ENCODE data around the gene ASIC5.
"Not testable (repeated sequence)": the region's sequence is repeated elsewhere in the genome, so short reads cannot be mapped to it uniquely, and the experiment has no call there.

Gene ASIC5

DNA sequence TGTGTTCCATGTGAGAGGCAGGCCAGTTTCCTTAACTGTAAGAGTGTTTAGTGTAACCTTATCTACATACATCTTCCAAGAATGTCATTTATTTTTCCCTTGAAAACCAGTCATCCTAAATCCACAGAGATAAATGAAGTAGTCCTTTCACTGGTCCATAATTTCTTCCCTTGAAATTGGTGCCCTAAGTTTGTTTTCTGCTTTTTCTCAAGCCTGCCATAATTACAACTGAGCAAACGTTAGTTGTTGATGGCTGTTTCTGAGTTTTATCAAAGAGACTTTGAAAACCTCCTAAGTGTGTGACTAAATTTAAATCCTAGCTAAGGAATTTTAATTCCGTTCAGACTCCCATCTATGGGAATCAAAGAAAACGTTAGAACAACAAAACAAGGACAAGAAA, 33.8 kb upstream of the ASIC5 start:
- H3K4me1 ChIP-seq (ENCODE audit: insufficient read depth, low read length) = peaks cover 6% of the 10 kb centered on the region; the same call in 1 of the 2 replicates
- no peak overlapping the region for H3K27ac ChIP-seq (ENCODE audit: low read length)
- H3K4me3 ChIP-seq (ENCODE audit: low read length) = no peak overlapping the region
- H3K9me3 ChIP-seq (ENCODE audit: insufficient read depth, low read depth, low read length) = no peaks in the 10 kb centered on the region; the same call in 1 of the 2 replicates
- H3K36me3 ChIP-seq (ENCODE audit: insufficient read depth, low read depth, low read length) = no peaks in the 10 kb centered on the region
- H3K9ac ChIP-seq (ENCODE audit: low read depth, low read length) = no peak overlapping the region
- no peaks in the 10 kb centered on the region for H3K27me3 ChIP-seq (ENCODE audit: insufficient read depth, low read length)

GRCh38 chr4:155898371-155898770, 32.3 kb upstream of the ASIC5 start:
- not testable (repeated sequence) for H3K9me3 ChIP-seq (ENCODE audit: insufficient read depth, low read depth, low read length); H3K9ac ChIP-seq (ENCODE audit: low read depth, low read length); H3K4me1 ChIP-seq (ENCODE audit: insufficient read depth, low read length); H3K27ac ChIP-seq (ENCODE audit: low read length); H3K36me3 ChIP-seq (ENCODE audit: insufficient read depth, low read depth, low read length); H3K4me3 ChIP-seq (ENCODE audit: low read length); H3K27me3 ChIP-seq (ENCODE audit: insufficient read depth, low read length)

DNA sequence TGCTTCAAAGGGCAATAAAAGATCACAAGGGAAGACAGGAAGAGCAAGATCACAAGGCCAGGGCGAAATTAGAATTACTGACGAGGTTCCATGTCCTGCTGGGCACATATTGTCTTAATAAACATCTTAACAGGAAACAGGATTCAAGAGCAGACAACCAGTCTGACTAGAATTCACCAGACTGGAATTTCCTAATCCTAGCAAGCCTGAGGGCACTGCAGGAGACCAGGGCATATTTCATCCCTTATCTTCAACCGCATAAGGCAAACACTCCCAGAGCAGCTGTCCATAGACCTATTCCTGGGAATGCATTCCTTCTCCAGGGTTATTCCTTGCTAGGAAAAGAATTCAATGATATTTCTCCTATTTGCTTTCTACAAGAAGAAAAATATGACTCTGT, 25.0 kb upstream of the ASIC5 start:
- Histone ChIP-seq H3K4me3 (ENCODE audit: low read length) (no peak overlapping the region), H3K4me1 (ENCODE audit: insufficient read depth, low read length) (no peaks in the 10 kb centered on the region), H3K36me3 (ENCODE audit: insufficient read depth, low read depth, low read length) (no peaks in the 10 kb centered on the region), H3K9me3 (ENCODE audit: insufficient read depth, low read depth, low read length) (peaks cover 5% of the 10 kb centered on the region; the same call in 1 of the 2 replicates), H3K27me3 (ENCODE audit: insufficient read depth, low read length) (no peaks in the 10 kb centered on the region), H3K27ac (ENCODE audit: low read length) (no peak overlapping the region), H3K9ac (ENCODE audit: low read depth, low read length) (no peak overlapping the region)

- H3K27ac ChIP-seq (ENCODE audit: low read length) = no peak overlapping the region
Measured at GRCh38 chr4:155889946-155890345, 23.9 kb upstream of the ASIC5 start.

GRCh38 chr4:155889031-155889793, 23.1 kb upstream of the ASIC5 start:
- no peak overlapping the region for H3K27ac ChIP-seq (ENCODE audit: low read length)
- no peak overlapping the region for H3K9ac ChIP-seq (ENCODE audit: low read depth, low read length)
- no peak overlapping the region for H3K4me3 ChIP-seq (ENCODE audit: low read length)
- peaks cover 5% of the 10 kb centered on the region; the same call in 1 of the 2 replicates for H3K9me3 ChIP-seq (ENCODE audit: insufficient read depth, low read depth, low read length)
- no peaks in the 10 kb centered on the region for H3K27me3 ChIP-seq (ENCODE audit: insufficient read depth, low read length)
- no peaks in the 10 kb centered on the region for H3K36me3 ChIP-seq (ENCODE audit: insufficient read depth, low read depth, low read length)
- H3K4me1 ChIP-seq (ENCODE audit: insufficient read depth, low read length) = no peaks in the 10 kb centered on the region

More at GRCh38 chr4:155889946-155890345, 23.9 kb upstream of the ASIC5 start:
- H3K4me1 ChIP-seq (ENCODE audit: insufficient read depth, low read length) = no peaks in the 10 kb centered on the region
- H3K9ac ChIP-seq (ENCODE audit: low read depth, low read length) = no peak overlapping the region
- H3K4me3 ChIP-seq (ENCODE audit: low read length) = no peak overlapping the region
- no peaks in the 10 kb centered on the region for H3K36me3 ChIP-seq (ENCODE audit: insufficient read depth, low read depth, low read length)
- no peaks in the 10 kb centered on the region for H3K27me3 ChIP-seq (ENCODE audit: insufficient read depth, low read length)
- peaks cover 5% of the 10 kb centered on the region; the same call in 1 of the 2 replicates for H3K9me3 ChIP-seq (ENCODE audit: insufficient read depth, low read depth, low read length)

- Histone ChIP-seq H3K9me3 (ENCODE audit: insufficient read depth, low read depth, low read length) (peaks cover 8% of the 10 kb centered on the region), H3K27me3 (ENCODE audit: insufficient read depth, low read length) (no peaks in the 10 kb centered on the region), H3K27ac (ENCODE audit: low read length) (no peak overlapping the region), H3K4me3 (ENCODE audit: low read length) (no peak overlapping the region), H3K36me3 (ENCODE audit: insufficient read depth, low read depth, low read length) (no peaks in the 10 kb centered on the region), H3K4me1 (ENCODE audit: insufficient read depth, low read length) (no peaks in the 10 kb centered on the region), H3K9ac (ENCODE audit: low read depth, low read length) (no peak overlapping the region)
Measured at GRCh38 chr4:155887847-155888570, 21.9 kb upstream of the ASIC5 start.

DNA sequence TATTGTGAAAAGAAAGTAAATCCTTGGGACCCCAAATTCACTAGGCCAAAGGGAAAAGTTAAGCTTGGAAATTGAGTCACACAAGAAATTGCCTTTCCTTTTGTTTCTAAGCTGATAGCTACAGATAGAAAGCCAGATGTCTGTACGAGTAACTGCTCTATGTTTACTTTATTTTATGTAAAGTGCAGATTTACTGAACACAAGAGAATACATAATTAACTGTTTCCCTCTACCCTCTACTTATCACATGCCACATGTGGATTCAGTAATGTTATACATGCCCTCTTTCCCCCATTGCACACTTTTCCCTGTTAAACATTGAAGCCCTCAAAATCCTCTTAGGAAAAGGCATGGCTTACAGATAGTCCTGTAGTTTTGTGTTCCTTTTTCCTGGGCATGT, 21.0 kb upstream of the ASIC5 start:
- Histone ChIP-seq H3K27ac (ENCODE audit: low read length) (no peak overlapping the region), H3K27me3 (ENCODE audit: insufficient read depth, low read length) (no peaks in the 10 kb centered on the region), H3K4me3 (ENCODE audit: low read length) (no peak overlapping the region), H3K36me3 (ENCODE audit: insufficient read depth, low read depth, low read length) (no peaks in the 10 kb centered on the region), H3K9ac (ENCODE audit: low read depth, low read length) (no peak overlapping the region), H3K9me3 (ENCODE audit: insufficient read depth, low read depth, low read length) (peaks cover 8% of the 10 kb centered on the region), H3K4me1 (ENCODE audit: insufficient read depth, low read length) (no peaks in the 10 kb centered on the region)

GRCh38 chr4:155885666-155886065, 19.6 kb upstream of the ASIC5 start:
- H3K9me3 ChIP-seq (ENCODE audit: insufficient read depth, low read depth, low read length) = peaks cover 8% of the 10 kb centered on the region
- H3K4me3 ChIP-seq (ENCODE audit: low read length) = no peak overlapping the region
- H3K36me3 ChIP-seq (ENCODE audit: insufficient read depth, low read depth, low read length) = no peaks in the 10 kb centered on the region
- no peak overlapping the region for H3K9ac ChIP-seq (ENCODE audit: low read depth, low read length)
- no peaks in the 10 kb centered on the region for H3K4me1 ChIP-seq (ENCODE audit: insufficient read depth, low read length)
- H3K27ac ChIP-seq (ENCODE audit: low read length) = no peak overlapping the region
- H3K27me3 ChIP-seq (ENCODE audit: insufficient read depth, low read length) = no peaks in the 10 kb centered on the region

GRCh38 chr4:155883895-155884294, 17.8 kb upstream of the ASIC5 start:
- Histone ChIP-seq H3K27ac (ENCODE audit: low read length) (no peak overlapping the region), H3K36me3 (ENCODE audit: insufficient read depth, low read depth, low read length) (no peaks in the 10 kb centered on the region), H3K4me1 (ENCODE audit: insufficient read depth, low read length) (no peaks in the 10 kb centered on the region)

GRCh38 chr4:155881555-155881954, 15.5 kb upstream of the ASIC5 start:
- H3K36me3 ChIP-seq (ENCODE audit: insufficient read depth, low read depth, low read length) = no peaks in the 10 kb centered on the region
- no peak overlapping the region for H3K4me3 ChIP-seq (ENCODE audit: low read length)
- H3K4me1 ChIP-seq (ENCODE audit: insufficient read depth, low read length) = no peaks in the 10 kb centered on the region
- H3K9ac ChIP-seq (ENCODE audit: low read depth, low read length) = no peak overlapping the region
- no peaks in the 10 kb centered on the region for H3K27me3 ChIP-seq (ENCODE audit: insufficient read depth, low read length)
- H3K27ac ChIP-seq (ENCODE audit: low read length) = no peak overlapping the region
- H3K9me3 ChIP-seq (ENCODE audit: insufficient read depth, low read depth, low read length) = peaks cover 4% of the 10 kb centered on the region; the same call in 1 of the 2 replicates

More at GRCh38 chr4:155883895-155884294, 17.8 kb upstream of the ASIC5 start:
- H3K27me3 ChIP-seq (ENCODE audit: insufficient read depth, low read length) = no peaks in the 10 kb centered on the region
- no peak overlapping the region for H3K4me3 ChIP-seq (ENCODE audit: low read length)
- peaks cover 4% of the 10 kb centered on the region; the same call in 1 of the 2 replicates for H3K9me3 ChIP-seq (ENCODE audit: insufficient read depth, low read depth, low read length)
- no peak overlapping the region for H3K9ac ChIP-seq (ENCODE audit: low read depth, low read length)

GRCh38 chr4:155879767-155880166, 13.7 kb upstream of the ASIC5 start:
- Histone ChIP-seq H3K9me3 (ENCODE audit: insufficient read depth, low read depth, low read length) (peaks cover 4% of the 10 kb centered on the region; the same call in 1 of the 2 replicates), H3K27me3 (ENCODE audit: insufficient read depth, low read length) (no peaks in the 10 kb centered on the region), H3K4me1 (ENCODE audit: insufficient read depth, low read length) (no peaks in the 10 kb centered on the region), H3K9ac (ENCODE audit: low read depth, low read length) (no peak overlapping the region), H3K27ac (ENCODE audit: low read length) (no peak overlapping the region), H3K4me3 (ENCODE audit: low read length) (no peak overlapping the region), H3K36me3 (ENCODE audit: insufficient read depth, low read depth, low read length) (no peaks in the 10 kb centered on the region)

GRCh38 chr4:155878611-155879010, 12.5 kb upstream of the ASIC5 start:
- no peak overlapping the region for H3K27ac ChIP-seq (ENCODE audit: low read length)
- no peaks in the 10 kb centered on the region for H3K27me3 ChIP-seq (ENCODE audit: insufficient read depth, low read length)
- no peaks in the 10 kb centered on the region for H3K36me3 ChIP-seq (ENCODE audit: insufficient read depth, low read depth, low read length)
- no peak overlapping the region for H3K9ac ChIP-seq (ENCODE audit: low read depth, low read length)
- no peaks in the 10 kb centered on the region for H3K4me1 ChIP-seq (ENCODE audit: insufficient read depth, low read length)
- peaks cover under 1% of the 10 kb centered on the region; the same call in 1 of the 2 replicates for H3K9me3 ChIP-seq (ENCODE audit: insufficient read depth, low read depth, low read length)
- H3K4me3 ChIP-seq (ENCODE audit: low read length) = no peak overlapping the region
